Measurements from ENCODE around the gene ENPEP. TPM values are rescaled to one million over a fixed set of nuclear protein-coding genes. Genes with fewer than 3 reads are reported as not detected.

ENPEP gene
- total and polyA plus RNA-seq, 2 donors (not counting 1 experiment from before 2014, with no cell fraction given): not detected

DNA sequence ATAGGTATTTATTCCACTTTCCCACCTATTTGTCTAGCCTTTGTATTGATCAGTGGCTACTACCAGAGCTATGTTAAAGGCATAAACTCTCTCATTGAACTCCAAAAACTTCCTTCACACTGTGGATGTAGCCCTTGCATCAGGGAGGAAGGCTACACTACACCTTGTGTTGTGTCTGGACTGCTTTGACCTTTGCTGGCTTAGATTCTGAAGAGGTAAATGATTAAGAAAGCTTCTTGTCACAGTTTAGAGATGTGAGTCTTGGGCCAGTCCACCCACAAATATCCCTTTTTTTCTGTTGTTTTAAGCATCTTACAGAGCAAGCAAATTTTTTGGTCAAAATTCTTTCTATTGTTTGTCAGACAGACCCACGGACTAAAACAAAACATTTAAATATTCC, 1.9 kb downstream of the ENPEP start:
- Histone ChIP-seq H3K27me3 (replicated peaks in 1 of 4; ENCODE audit: control extremely low read depth in 1 of 4, control insufficient read depth in 3 of 4, insufficient read depth in 4 of 4, low read length in 3 of 4) (peaks cover 0 to 17% (median 8%) of the 10 kb centered on the region in 4 experiments), H3K9me3 (ENCODE audit: control extremely low read depth in 1 of 3, control insufficient read depth in 2 of 3, insufficient read depth in 1 of 3, low read length in 2 of 3) (no peaks in the 10 kb centered on the region), H3K4me3 (ENCODE audit: control extremely low read depth in 1 of 5, extremely low read depth in 1 of 5, insufficient read depth in 1 of 5, low read depth in 2 of 5, low read length in 4 of 5) (no peak overlapping the region), H3K79me2 (ENCODE audit: control insufficient read depth, insufficient read depth, low read length) (no peaks in the 10 kb centered on the region), H3K27ac (ENCODE audit: low read length in 2 of 2) (no peak overlapping the region), H3K4me1 (ENCODE audit: control insufficient read depth in 2 of 2, insufficient read depth in 2 of 2, low read length in 2 of 2) (no peaks in the 10 kb centered on the region), H3K36me3 (replicated peaks in 1 of 2; ENCODE audit: control extremely low read depth in 1 of 2, control insufficient read depth in 1 of 2, extremely low read depth in 1 of 2, insufficient read depth in 2 of 2, low read length in 1 of 2) (no peaks in the 10 kb centered on the region), H2AFZ (ENCODE audit: insufficient read depth, low read depth, low read length, poor library complexity, severe bottlenecking) (no peak overlapping the region), H4K20me1 (ENCODE audit: control insufficient read depth, insufficient read depth, low read length, poor library complexity, severe bottlenecking) (no peaks in the 10 kb centered on the region), H3K4me2 (replicated peaks; ENCODE audit: low read depth, low read length, poor library complexity, severe bottlenecking) (no peak overlapping the region), H3K9ac (ENCODE audit: low read length) (no peak overlapping the region)
- no peaks in the 10 kb centered on the region for H3K9me3 Mint-ChIP-seq (ENCODE audit: insufficient read depth)
- POLR2A ChIA-PET: no interaction called here
- H3K4me1 Mint-ChIP-seq: no peaks in the 10 kb centered on the region
- no CpG with 5 or more reads among the region's 1 CpG for WGBS (ENCODE audit: insufficient coverage)
- TF ChIP-seq EZH2 (IDR thresholded peaks at IDR 0.05; ENCODE audit: borderline replicate concordance, insufficient read depth, low read depth, low read length, poor library complexity, severe bottlenecking): no peak
- TF ChIP-seq, protein P1, sequence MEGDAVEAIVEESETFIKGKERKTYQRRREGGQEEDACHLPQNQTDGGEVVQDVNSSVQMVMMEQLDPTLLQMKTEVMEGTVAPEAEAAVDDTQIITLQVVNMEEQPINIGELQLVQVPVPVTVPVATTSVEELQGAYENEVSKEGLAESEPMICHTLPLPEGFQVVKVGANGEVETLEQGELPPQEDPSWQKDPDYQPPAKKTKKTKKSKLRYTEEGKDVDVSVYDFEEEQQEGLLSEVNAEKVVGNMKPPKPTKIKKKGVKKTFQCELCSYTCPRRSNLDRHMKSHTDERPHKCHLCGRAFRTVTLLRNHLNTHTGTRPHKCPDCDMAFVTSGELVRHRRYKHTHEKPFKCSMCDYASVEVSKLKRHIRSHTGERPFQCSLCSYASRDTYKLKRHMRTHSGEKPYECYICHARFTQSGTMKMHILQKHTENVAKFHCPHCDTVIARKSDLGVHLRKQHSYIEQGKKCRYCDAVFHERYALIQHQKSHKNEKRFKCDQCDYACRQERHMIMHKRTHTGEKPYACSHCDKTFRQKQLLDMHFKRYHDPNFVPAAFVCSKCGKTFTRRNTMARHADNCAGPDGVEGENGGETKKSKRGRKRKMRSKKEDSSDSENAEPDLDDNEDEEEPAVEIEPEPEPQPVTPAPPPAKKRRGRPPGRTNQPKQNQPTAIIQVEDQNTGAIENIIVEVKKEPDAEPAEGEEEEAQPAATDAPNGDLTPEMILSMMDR (IDR thresholded peaks at IDR 0.05): no peak
- CTCF ChIA-PET: no interaction called here
- H3K27me3 Mint-ChIP-seq: peaks cover 49% of the 10 kb centered on the region
- no peak for ATAC-seq (ENCODE audit: low read depth)
- intact Hi-C loops (cut with micrococcal nuclease): no loop called here
- H3K4me3 Mint-ChIP-seq: no peak overlapping the region
- no peak overlapping the region for H3K27ac Mint-ChIP-seq
- DNase-seq: no peak

- intact Hi-C loops (cut with micrococcal nuclease): no loop called here
- H3K36me3 ChIP-seq (replicated peaks in 1 of 2; ENCODE audit: control extremely low read depth in 1 of 2, control insufficient read depth in 1 of 2, extremely low read depth in 1 of 2, insufficient read depth in 2 of 2, low read length in 1 of 2): no peaks in the 10 kb centered on the region
- no peak overlapping the region for H3K4me3 ChIP-seq (ENCODE audit: control extremely low read depth in 1 of 5, extremely low read depth in 1 of 5, insufficient read depth in 1 of 5, low read depth in 2 of 5, low read length in 4 of 5)
- H3K4me2 ChIP-seq (replicated peaks; ENCODE audit: low read depth, low read length, poor library complexity, severe bottlenecking): no peak overlapping the region
- no peak overlapping the region for H3K27ac Mint-ChIP-seq
- no peak overlapping the region for H3K9ac ChIP-seq (ENCODE audit: low read length)
- H3K4me3 Mint-ChIP-seq: no peak overlapping the region
- peaks cover 3 to 8% of the 10 kb centered on the region in 2 donors for H3K4me1 ChIP-seq (ENCODE audit: control insufficient read depth in 2 of 2, insufficient read depth in 2 of 2, low read length in 2 of 2)
- no peaks in the 10 kb centered on the region for H3K9me3 Mint-ChIP-seq (ENCODE audit: insufficient read depth)
- no peak overlapping the region for H2AFZ ChIP-seq (ENCODE audit: insufficient read depth, low read depth, low read length, poor library complexity, severe bottlenecking)
- DNase-seq (no peak), ATAC-seq (ENCODE audit: low read depth) (no peak)
- peaks cover 0 to 17% (median 8%) of the 10 kb centered on the region in 4 experiments for H3K27me3 ChIP-seq (replicated peaks in 1 of 4; ENCODE audit: control extremely low read depth in 1 of 4, control insufficient read depth in 3 of 4, insufficient read depth in 4 of 4, low read length in 3 of 4)
- peaks cover 49% of the 10 kb centered on the region for H3K27me3 Mint-ChIP-seq
- no peaks in the 10 kb centered on the region for H3K79me2 ChIP-seq (ENCODE audit: control insufficient read depth, insufficient read depth, low read length)
- 100% methylated on average over 2 of the region's 8 CpGs for WGBS (ENCODE audit: insufficient coverage)
- CTCF ChIA-PET: no interaction called here
- peaks cover 6% of the 10 kb centered on the region for H3K4me1 Mint-ChIP-seq
- no peak overlapping the region for H3K27ac ChIP-seq (ENCODE audit: low read length in 2 of 2)
- no peaks in the 10 kb centered on the region for H4K20me1 ChIP-seq (ENCODE audit: control insufficient read depth, insufficient read depth, low read length, poor library complexity, severe bottlenecking)
- no peaks in the 10 kb centered on the region for H3K9me3 ChIP-seq (ENCODE audit: control extremely low read depth in 1 of 3, control insufficient read depth in 2 of 3, insufficient read depth in 1 of 3, low read length in 2 of 3)
- POLR2A ChIA-PET: no interaction called here
- TF ChIP-seq, protein P1 (IDR thresholded peaks at IDR 0.05): no peak
- no peak for TF ChIP-seq EZH2 (IDR thresholded peaks at IDR 0.05; ENCODE audit: borderline replicate concordance, insufficient read depth, low read depth, low read length, poor library complexity, severe bottlenecking)
Measured at GRCh38 chr4:110480031-110480549, 4.1 kb downstream of the ENPEP start.

All from B cell (primary cell).